ENCODE data around the gene GAK.

- TF ChIP-seq CTCF (IDR thresholded peaks at IDR 0.05; ENCODE audit: borderline replicate concordance, extremely low read depth, low read length, poor library complexity, severe bottlenecking) (no peak), EZH2 (IDR thresholded peaks at IDR 0.05; ENCODE audit: borderline replicate concordance, low read depth, low read length, severe bottlenecking) (no peak)
Observed at GRCh38 chr4:884896-885295, 47.2 kb downstream of the GAK start.
